ENCODE measurements around the gene PTH1R. TPM values are rescaled to one million over a fixed set of nuclear protein-coding genes. Genes with fewer than 3 reads are reported as not detected.
A peak's percentile ranks its signal among the peaks of the same experiment; 100 is the strongest.

Gene PTH1R
- polyA plus RNA-seq, 10 donors, result 6.9 to 39.0 (median 8.6) TPM

GRCh38 chr3:46897829-46898320 lies 20.4 kb downstream of the PTH1R start:
- DNase-seq, result no peak

GRCh38 chr3:46898321-46899150 lies 21.0 kb downstream of the PTH1R start:
- peak in 1 of 3 donors; percentile 69 for DNase-seq

- DNase-seq, result no peak
These were observed 21.9 kb downstream of the PTH1R start for GRCh38 chr3:46899151-46900006.

GRCh38 chr3:46900007-46900292 lies 22.4 kb downstream of the PTH1R start:
- peak in 2 of 3 donors; percentile 58 to 63 for DNase-seq

GRCh38 chr3:46900356-46900755 lies 22.8 kb downstream of the PTH1R start:
- no peak for DNase-seq

DNA sequence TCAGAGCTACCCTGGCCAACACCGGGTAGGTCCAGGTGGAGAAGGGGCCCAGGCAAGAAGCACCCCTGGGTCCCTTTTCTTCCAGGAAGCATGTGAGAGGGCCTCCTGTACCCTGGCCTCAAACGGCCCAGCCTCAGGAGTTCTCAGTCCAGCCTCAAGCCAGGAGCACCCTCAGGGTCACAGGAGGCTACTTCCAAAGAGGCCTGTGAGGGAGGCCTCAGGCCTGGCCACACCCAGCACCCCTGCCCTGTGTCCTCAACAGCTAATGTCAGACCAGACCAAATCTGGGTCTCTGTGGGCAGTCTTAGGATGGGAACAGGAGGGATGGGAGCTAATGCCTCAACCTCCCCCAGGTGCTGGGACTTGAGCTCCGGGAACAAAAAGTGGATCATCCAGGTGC lies 23.5 kb downstream of the PTH1R start:
- DNase-seq, result no peak

- DNase-seq, result no peak
These were observed 24.2 kb downstream of the PTH1R start for GRCh38 chr3:46901591-46902187.

DNA sequence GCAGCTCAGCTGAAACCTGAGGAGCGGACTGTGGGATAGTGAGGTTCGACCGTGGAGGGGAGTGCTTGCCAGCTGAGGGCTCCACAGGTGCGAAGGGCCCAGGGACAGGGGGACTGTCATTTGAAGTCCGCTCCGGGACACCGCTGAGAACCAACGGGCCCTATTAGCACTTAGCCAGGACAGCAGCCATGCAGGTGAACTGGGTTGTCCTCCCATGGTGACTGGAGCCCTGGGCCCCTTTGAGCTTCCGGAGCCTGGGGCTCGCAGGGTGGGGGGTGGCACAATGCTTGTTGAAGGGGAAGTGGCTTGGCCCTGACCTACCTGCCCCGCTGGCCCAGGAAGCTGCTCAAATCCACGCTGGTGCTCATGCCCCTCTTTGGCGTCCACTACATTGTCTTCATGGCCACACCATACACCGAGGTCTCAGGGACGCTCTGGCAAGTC lies 24.7 kb downstream of the PTH1R start:
- no peak for DNase-seq

DNA sequence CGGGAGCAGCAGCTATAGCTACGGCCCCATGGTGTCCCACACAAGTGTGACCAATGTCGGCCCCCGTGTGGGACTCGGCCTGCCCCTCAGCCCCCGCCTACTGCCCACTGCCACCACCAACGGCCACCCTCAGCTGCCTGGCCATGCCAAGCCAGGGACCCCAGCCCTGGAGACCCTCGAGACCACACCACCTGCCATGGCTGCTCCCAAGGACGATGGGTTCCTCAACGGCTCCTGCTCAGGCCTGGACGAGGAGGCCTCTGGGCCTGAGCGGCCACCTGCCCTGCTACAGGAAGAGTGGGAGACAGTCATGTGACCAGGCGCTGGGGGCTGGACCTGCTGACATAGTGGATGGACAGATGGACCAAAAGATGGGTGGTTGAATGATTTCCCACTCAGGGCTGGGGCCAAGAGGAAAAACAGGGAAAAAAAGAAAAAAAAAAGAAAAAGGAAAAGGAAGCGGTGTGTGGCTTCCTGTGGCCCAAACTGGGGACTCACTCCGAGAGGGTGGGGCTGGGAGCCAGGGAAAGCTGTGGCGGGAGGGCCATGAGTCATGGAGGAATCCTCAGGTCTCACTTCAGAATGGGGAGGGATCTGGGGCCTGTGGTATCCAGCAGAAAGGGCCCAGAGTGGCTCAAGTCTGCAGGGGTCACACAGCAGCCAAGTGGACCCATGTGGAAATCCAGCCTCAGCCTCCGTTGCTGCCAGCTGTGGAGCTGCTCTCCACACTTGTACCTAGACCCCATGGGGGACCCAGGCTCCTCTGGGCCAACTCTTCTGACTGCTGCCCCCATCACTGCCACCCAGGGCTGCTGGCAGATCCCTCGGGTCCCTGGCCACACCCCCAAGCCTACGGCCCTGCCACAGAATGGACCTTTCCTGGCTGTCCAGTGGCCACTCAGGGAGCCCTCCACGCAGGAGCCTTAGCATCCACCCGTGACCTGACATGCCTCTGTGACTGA lies 26.1 kb downstream of the PTH1R start:
- DNase-seq, result no peak

- no peak for DNase-seq
These were observed 27.0 kb downstream of the PTH1R start for GRCh38 chr3:46904303-46905212.

GRCh38 chr3:46905213-46905560 lies 27.7 kb downstream of the PTH1R start:
- no peak for DNase-seq

GRCh38 chr3:46905661-46906451 lies 28.3 kb downstream of the PTH1R start:
- DNase-seq, result no peak

DNA sequence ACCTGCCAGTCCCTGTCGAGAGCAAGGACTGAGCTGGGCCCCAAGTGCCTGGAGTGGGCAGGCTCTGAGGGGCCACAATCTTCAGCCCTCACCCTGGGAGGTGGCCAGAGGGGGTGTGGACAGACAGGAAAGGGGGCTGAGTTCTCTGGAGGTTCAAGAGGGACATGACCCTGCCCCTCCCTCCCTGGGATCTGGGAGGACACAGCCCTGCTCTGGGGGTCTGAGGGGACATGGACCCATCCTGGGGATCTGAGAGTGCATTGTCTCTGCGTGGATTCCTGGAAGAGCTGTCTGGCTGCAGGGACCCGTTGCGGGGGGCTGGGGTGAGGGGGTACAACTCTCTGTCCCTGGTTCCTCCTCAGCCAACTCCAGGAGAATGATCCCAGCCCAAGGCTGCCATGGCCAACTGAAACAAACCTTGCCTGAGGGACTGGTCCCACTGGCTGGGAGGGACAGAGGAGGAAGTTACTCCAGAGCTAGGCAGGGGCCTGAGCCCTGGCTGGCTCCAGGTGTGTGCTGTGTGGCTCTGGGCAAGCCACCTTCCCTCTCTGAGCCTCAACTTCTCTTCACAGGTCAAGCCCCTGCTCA lies 29.0 kb downstream of the PTH1R start:
- no peak for DNase-seq

GRCh38 chr3:46907271-46907670 lies 29.8 kb downstream of the PTH1R start:
- DNase-seq, result no peak

DNA sequence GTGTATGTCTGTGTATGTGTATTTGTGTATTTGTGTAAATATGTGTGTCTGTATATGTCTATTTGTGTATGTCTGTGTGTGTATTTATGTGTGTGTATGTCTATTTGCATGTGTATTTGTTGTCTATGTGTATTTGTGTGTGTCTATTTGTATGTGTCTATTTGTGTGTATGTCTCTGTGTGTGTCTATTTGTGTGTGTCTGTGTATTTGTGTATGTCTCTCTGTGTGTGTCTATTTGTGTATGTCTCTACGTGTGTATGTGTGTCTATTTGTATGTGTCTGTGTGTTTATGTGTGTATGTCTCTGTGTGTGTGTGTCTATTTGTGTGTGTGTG lies 30.4 kb downstream of the PTH1R start:
- no peak for DNase-seq

GRCh38 chr3:46908294-46908985 lies 30.9 kb downstream of the PTH1R start:
- DNase-seq, result peak in 1 of 3 donors; percentile 55

DNA sequence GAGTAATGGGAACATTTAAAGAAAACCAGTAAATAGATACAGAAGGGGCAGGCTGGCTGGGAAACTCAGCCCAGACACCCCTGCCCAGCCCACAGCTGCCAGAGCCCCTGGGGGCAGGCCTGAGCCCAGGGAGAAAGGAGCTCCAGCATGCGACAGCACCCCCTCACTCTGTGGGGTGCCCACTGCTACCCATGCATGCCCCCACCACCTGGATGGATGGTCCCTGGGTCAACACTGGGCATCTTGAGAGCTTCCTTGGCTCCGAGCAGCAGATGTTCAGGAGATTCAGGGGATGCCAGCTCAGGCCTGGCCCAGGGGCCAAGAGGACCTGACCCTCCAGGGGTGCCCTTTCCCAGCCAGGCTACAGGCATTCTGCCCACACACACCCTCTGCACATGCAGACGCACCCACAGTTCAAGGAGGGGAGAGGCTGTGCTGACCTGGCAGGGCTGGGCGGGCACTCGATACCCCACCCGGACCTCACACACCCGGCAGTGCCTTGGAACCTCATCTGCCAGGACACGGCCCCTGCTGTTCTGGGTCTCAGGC lies 31.5 kb downstream of the PTH1R start:
- DNase-seq, result no peak

GRCh38 chr3:46909535-46910161 lies 32.1 kb downstream of the PTH1R start:
- peak; percentile 84 to 92 (median 85) for DNase-seq

All from muscle of back (tissue), 11 donors.